PFSK-1 (cell line): ENCODE data around the gene SAMD4A.

Experiments
- FOXP2 ChIP-seq: optimal IDR thresholded peaks from 2 replicates; pipeline ENCODE3; 2011; ENCODE audit warnings: borderline replicate concordance, control low read depth, inconsistent platforms; ENCODE audit not compliant: insufficient read depth; ENCODE audit errors: extremely low read length, extremely low read depth
- POLR2AphosphoS5 ChIP-seq: IDR thresholded peaks from 2 replicates; pipeline ENCODE4 v1.6.1; 2012; ENCODE audit warnings: low read depth, mild to moderate bottlenecking, control low read depth, low read length, moderate library complexity
- SIN3A ChIP-seq: IDR thresholded peaks from 2 replicates; pipeline ENCODE4 v1.6.1; 2012; ENCODE audit warnings: mild to moderate bottlenecking, low read length, moderate library complexity, borderline replicate concordance; ENCODE audit not compliant: insufficient read depth
- TAF1 ChIP-seq: IDR thresholded peaks from 2 replicates; pipeline ENCODE4 v1.6.1; 2012; ENCODE audit warnings: low read length, control low read depth, borderline replicate concordance; ENCODE audit not compliant: insufficient read depth
- TF ChIP-seq, protein P1 (sequence below), 2 experiments: IDR thresholded peaks; 2 replicates each; pipeline versions ENCODE4 v1.6.1 to v1.8.0; 2011 to 2012; ENCODE audit warnings: low read depth in 2 of 2, low read length in 2 of 2, control low read depth in 1 of 2, inconsistent platforms in 1 of 2, mild to moderate bottlenecking in 1 of 2, moderate library complexity in 1 of 2; ENCODE audit not compliant: insufficient read depth in 1 of 2

DNA sequence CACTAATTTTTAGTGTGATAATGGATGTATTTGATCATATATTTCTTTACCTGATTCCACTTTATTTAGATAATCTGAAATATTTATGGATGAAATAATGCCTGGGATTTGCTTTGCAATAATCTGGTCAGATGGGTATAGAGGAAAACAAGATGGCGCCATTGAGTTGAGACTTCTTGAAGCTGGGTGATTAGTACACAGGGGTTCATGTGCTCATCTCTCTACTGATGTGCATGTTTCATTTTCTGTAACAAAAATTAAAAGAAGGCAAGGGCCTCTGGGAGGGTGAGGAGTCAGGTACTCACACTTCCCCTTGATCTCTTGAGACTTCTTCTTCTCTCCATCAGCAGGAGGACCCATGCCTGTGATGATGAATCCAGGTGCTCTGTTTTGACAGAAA, 273.9 kb downstream of the SAMD4A start:
- no peak for TF ChIP-seq SIN3A
- TF ChIP-seq POLR2AphosphoS5, result no peak
- TF ChIP-seq, protein P1, sequence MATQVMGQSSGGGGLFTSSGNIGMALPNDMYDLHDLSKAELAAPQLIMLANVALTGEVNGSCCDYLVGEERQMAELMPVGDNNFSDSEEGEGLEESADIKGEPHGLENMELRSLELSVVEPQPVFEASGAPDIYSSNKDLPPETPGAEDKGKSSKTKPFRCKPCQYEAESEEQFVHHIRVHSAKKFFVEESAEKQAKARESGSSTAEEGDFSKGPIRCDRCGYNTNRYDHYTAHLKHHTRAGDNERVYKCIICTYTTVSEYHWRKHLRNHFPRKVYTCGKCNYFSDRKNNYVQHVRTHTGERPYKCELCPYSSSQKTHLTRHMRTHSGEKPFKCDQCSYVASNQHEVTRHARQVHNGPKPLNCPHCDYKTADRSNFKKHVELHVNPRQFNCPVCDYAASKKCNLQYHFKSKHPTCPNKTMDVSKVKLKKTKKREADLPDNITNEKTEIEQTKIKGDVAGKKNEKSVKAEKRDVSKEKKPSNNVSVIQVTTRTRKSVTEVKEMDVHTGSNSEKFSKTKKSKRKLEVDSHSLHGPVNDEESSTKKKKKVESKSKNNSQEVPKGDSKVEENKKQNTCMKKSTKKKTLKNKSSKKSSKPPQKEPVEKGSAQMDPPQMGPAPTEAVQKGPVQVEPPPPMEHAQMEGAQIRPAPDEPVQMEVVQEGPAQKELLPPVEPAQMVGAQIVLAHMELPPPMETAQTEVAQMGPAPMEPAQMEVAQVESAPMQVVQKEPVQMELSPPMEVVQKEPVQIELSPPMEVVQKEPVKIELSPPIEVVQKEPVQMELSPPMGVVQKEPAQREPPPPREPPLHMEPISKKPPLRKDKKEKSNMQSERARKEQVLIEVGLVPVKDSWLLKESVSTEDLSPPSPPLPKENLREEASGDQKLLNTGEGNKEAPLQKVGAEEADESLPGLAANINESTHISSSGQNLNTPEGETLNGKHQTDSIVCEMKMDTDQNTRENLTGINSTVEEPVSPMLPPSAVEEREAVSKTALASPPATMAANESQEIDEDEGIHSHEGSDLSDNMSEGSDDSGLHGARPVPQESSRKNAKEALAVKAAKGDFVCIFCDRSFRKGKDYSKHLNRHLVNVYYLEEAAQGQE (IDR thresholded peaks at IDR 0.05; ENCODE audit: insufficient read depth in 1 of 2, low read depth in 2 of 2, low read length in 2 of 2), result no peak
- TF ChIP-seq TAF1, result no peak
- no peak for TF ChIP-seq FOXP2
